Posterior vena cava (tissue), 2 donors: ENCODE results near the gene SMIM15. TPM values are rescaled to one million over a fixed set of nuclear protein-coding genes. Genes with fewer than 3 reads are reported as not detected.

Experiments used
- total RNA-seq, 2 donors: library from RNA; stranded (reverse); fragmentation: NEBNext Ultra II Directional; extraction: Animal tissue kit (Norgen Biotek cat#: 25700); gene quantifications; one replicate each; pipeline ENCODE4 v1.2.1, GENCODE V29; 2021
- donor health status: DM: yes; HTN: yes; CAD: no.
- donor health status: DM: yes; HTN: yes; CAD: no.

SMIM15 gene
- total RNA-seq, 2 donors from 2014 or later: 35.9 to 39.3 TPM

Other genes starting within 250 kb of the SMIM15 start
- 10 to 100 TPM in 1 of 2 donors, 1 to 10 TPM in 1; 9.4 to 12.2 TPM for gene ERCC8, start 217.4 kb downstream of the SMIM15 start, total RNA-seq
- 10 to 100 TPM; 28.3 to 45.0 TPM for gene NDUFAF2, start 217.3 kb downstream of the SMIM15 start, total RNA-seq
- gene ZSWIM6, start 169.8 kb upstream of the SMIM15 start, total RNA-seq: 10 to 100 TPM; 14.0 to 15.3 TPM